Measurements from ENCODE around the gene ACTR1A.

- TF ChIP-seq POLR2A (IDR thresholded peaks at IDR 0.05; ENCODE audit: extremely low read depth, insufficient read length) (no peak), CTCF (IDR thresholded peaks at IDR 0.05; ENCODE audit: low read depth, low read length) (no peak), MYC (IDR thresholded peaks at IDR 0.05; ENCODE audit: low read depth, low read length) (no peak), MAX (IDR thresholded peaks at IDR 0.05; ENCODE audit: low read depth, low read length) (no peak)
These were observed 41.7 kb downstream of the ACTR1A start for GRCh38 chr10:102460836-102461186.

All from NB4 (cell line).